Measurements from ENCODE around the gene NECAB3.

The NECAB3 gene

GRCh38 chr20:33679758-33680485, 5.7 kb upstream of the NECAB3 start:
- no peak for FAIRE-seq
- DNase-seq (ENCODE audit: low spot score): no peak

GRCh38 chr20:33677991-33678702, 3.9 kb upstream of the NECAB3 start:
- FAIRE-seq: no peak
- no peak for DNase-seq (ENCODE audit: low spot score)

GRCh38 chr20:33676652-33677645, 2.7 kb upstream of the NECAB3 start:
- FAIRE-seq: no peak
- DNase-seq (ENCODE audit: low spot score): no peak

DNA sequence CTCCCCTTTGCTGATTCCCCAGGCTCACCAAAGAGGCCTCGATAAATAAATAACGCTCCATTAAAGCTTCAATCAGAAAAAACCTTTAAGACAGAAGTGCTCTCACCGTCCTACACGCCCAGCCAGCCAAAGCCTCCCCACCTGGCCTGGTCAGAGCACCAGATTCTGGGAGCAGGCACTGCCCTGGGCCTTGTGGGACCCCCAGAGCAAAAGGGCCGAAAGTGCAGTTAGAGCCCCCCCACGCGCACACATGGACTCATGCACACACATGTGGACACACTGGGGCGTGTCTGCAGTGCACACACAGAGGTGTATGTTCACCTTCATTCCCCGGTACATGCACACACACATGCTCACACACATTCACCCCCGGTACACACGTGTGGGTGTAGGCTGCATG, 1.9 kb upstream of the NECAB3 start:
- DNase-seq (ENCODE audit: low spot score): no peak
- FAIRE-seq: peak; percentile 20

DNA sequence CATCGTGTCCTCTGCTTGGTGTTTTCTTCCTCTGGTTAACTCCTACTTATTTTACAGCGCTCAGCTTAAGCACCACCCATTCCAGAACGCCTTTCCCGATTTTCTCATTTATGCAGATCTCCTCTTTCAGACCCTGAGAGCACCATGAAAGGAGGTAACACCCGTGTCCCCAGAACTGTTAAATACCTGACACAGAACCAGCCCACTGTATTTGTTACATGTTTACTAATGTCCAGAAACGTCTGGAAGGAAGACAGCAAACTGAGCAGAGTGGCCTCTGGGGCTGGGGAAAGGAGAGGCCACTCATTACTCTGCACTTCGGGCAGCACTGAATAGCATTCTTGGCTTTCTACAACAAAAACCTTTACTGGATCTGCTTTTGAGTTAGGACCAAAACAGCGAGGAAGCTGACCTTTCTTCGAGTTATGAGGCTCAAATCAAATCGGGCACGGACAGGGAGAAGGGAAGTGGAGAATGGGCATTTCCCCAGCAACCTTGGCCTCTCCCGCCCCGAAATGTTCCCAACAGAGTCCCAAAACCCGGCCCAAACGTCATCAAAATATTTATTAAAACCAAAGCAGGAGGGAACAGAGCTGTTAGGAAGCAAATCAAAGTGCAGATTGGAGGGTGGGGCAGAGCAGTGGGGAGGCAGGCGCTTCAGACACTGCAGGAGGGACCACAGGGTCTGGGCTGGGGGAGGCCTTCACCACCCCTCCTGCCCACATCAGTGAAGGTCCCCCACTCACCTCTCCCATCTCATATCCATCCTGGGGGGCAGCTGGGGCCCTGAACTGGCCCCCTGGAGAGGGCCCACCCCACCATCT, 1.1 kb upstream of the NECAB3 start:
- FAIRE-seq: no peak
- DNase-seq (ENCODE audit: low spot score): no peak

DNA sequence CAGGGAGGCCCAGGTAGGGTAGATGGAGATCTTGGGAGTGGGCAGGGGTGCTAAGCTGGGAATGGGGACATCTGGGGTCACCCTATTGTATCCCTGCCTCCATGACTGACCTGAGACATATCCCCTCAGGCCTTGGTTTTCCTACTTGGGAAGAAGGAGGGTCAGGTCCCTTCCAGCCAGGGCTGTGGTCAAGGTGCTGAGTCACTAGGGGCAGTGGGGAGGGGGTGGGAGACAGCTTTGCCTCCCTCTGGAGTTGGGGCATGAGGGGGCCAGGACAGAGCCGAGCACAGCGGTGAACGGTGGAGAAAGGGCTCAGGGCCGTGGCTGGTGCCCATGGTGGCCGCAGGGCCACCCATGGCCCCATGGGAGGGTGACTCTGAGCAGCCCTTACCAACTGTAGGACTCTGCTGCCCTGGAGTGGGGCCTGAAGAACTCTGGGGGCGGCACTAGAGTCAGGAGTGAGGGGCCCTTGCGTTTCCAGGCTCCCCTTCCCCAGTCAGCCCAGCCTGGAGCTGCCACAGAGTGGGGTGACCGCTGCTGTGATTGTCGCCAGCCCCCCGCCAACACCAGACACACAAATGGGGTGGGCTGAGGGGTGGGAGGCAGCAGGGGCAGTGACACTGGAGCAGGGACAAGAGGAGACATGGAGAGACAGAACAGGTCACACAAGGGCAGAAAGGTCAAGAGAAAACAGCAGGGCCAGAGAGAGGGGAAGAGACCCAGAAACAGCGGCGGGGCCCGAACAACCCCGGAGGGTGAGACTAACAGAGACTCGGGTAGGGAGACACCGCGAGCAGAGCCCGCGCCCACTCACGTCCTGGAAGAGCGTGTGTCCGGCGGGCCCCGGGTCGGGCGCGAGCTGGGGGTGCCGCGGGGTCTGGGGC, 576 bp downstream of the NECAB3 start:
- no peak for DNase-seq (ENCODE audit: low spot score)
- FAIRE-seq: no peak

GRCh38 chr20:33673114-33673409, 1.2 kb downstream of the NECAB3 start:
- DNase-seq (ENCODE audit: low spot score): no peak
- FAIRE-seq: no peak

GRCh38 chr20:33672426-33673113, 1.7 kb downstream of the NECAB3 start:
- FAIRE-seq: no peak
- no peak for DNase-seq (ENCODE audit: low spot score)

DNA sequence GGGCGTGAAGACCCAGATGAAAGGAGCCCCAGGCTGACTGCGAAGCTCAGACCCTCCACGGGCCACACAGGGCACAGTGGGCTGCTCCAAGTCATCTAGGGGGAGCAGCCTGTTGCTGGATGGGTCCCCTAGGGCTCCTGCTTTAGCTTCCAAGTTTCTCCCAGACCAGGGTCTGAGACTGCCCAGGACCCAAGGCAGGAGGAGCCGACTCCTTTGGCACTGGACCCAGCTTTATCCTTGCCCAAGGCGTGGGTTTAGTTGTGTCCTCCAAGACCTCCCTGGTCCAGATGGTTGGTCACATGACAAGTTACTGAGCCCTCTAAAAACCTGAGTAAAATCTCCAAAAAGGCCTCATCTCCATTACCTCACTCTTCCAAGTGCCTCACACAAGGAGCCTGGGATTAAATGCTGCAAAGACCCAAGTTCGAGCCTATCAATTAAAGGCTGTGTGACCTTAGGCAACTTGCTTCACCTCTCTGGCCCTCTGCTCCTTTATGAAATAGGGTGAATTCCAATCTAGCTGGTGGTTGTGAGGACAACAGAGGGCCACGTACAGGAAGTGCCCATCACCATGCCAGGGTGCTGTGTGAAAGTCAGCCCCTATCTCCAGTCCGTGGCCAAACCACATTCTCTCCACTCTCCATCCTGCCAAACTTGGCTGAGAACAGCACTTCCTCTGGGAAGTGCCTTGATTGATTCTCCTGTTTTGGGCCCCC, 2.5 kb downstream of the NECAB3 start:
- DNase-seq (ENCODE audit: low spot score) (no peak), FAIRE-seq (no peak)

DNA sequence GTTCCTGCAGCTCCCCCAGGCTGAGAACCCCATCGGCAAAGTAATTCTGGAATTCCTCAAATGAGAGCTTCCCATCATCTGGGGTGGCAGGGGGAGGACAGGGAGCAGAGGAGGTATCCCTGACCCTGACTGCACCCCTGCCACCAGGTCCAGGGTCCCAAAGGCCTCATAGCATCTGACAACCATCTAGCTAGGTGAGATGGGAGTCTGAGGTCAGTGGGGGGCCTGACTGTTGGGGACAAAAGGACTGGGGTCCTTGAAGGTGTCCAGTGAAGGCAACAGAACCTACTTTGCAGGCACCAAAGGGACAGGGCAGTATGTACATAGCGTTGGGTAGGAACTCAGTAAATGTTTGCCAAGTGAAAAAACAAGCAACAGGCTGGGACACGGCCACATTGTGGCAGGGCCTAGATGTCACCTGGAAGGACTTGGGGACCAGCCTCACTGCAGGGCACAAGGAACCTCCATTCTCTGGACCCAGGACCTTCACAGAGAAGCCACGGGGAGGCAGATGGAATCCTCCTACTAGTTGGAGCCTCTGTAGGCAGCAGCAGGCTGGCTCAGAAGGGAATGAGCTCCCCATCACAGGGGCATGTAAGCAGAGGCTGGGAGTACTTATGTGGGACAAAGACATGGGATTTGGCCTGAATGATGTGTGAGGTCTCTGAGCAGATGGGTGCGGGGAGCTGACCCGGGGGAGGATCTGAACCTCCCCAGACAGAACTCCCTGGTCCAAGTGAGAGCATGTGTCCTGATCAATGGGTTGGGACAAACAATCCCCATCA, 3.3 kb downstream of the NECAB3 start:
- DNase-seq (ENCODE audit: low spot score) (no peak), FAIRE-seq (no peak)

DNA sequence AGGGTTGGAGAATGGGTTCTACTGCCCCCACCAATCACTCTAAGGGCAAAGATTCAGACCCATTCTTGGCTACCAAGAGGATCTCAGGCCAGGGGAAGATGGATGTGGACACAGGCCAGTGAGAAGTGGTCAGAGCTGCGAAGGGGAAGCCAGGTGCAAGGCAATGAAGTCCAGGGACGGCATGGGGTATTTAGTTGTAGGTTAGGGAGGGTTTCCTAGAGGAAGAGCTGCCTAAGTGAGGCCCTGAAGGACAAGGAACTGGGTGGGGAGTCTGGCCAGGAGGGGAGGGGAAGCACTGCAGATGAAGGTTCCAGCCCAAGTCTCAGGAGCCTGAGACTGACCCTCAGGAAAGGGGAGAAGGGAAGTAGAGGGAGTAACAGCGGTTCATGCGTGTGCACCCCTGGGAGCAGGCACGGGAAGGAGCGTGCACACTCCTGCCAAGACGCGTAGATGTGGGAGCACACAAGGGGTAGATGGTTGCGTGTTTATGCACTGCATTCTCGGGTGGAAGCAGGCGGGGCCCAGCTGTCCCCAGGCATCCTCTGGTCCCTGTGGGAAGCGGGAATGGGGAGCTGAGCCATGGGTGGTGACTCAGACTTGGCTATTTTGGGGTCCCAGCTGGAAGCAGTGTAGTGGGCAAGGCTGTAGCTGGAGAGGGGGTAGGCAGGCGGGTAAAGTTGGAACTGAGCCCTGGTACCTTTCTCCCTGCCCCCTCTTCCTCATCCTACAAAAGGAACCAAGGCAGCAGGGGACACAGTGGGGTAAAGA, 4.2 kb downstream of the NECAB3 start:
- FAIRE-seq (no peak), DNase-seq (ENCODE audit: low spot score) (no peak)

DNA sequence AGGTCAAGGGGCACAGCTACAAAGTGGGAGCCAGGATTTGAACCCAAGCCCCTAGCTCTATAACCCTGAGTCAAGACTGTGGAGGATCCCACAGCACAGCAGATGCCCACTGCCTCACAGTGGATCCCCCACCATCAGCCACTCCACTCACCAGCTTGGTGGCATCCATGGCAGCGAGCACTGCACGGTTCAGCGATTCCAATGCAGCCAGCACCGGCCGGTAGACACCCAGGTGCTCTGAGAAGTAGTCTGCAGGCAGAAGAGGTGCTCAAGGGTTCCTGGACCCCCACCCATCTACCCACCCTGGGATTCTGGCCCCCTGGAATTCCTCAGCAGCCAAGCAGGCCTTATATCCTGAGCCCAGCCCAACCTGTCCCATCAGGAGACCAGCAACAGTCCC, 5.0 kb downstream of the NECAB3 start:
- DNase-seq (ENCODE audit: low spot score): no peak
- FAIRE-seq: no peak

DNA sequence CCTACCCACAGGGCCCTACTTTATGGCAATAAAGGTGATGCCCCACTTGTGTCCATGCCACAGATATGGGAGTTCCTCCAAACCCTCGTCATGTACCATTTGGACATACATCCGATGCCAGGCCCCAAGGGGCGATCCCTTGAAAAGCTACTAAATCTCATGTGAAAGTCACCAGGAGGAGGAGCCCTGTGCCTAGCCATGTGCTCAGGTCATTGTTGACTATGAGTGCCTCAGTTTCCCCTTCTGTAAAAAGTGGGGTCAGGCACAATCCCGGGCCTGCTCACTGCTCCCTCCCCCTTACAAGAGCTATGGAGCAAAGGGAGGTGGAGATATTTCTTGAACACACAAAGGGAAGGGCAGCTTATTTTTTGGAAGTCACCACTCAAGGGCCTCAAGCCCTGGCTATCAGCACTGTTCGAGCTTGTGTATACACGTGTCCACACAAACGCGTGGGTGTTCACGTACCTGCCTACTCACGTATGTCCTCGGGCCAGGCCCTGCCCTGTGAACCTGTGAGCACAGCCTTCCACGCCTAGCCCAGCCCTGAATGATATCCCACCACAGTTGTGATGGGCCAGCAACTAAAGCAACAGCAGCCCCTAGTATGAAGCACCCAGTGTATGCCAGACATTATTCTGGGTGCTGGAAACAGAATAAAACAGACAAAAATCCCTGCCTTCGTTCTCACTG, 5.6 kb downstream of the NECAB3 start:
- no peak for DNase-seq (ENCODE audit: low spot score)
- FAIRE-seq: no peak

- peak; percentile 53 for DNase-seq (ENCODE audit: low spot score)
- no peak for FAIRE-seq
Observed at GRCh38 chr20:33667676-33668465, 6.4 kb downstream of the NECAB3 start.

- FAIRE-seq (no peak), DNase-seq (ENCODE audit: low spot score) (no peak)
Observed at GRCh38 chr20:33667245-33667675, 7.0 kb downstream of the NECAB3 start.

Data from urothelium cell line (cell line).